HepG2 (cell line): ENCODE results near the gene CDK8. TPM values are rescaled to one million over a fixed set of nuclear protein-coding genes. Genes with fewer than 3 reads are reported as not detected.

Source experiments
- ATAC-seq: fragments of 200-7000 bp; cut with Tn5 transposase; 3 replicates; pipeline ENCODE4 v1.9.1; 2020; ENCODE audit warnings: mild to moderate bottlenecking, moderate library complexity
- BruUV-seq: library from RNA; stranded (reverse); fragments of 400-500 nt; replicated peaks from 2 replicates; lab custom pipeline; 2021; lab: Mats Ljungman, UMichigan
- CTCF ChIA-PET: fragments of 300-600 bp; formaldehyde crosslinking; extraction: SDS; loops from one replicate; lab custom pipeline; 2021; ENCODE audit warnings: low total read pairs, inconsistent platforms, low intra/inter-chr PET ratio; lab: Yijun Ruan, JAX
- POLR2A ChIA-PET: fragments of 350-600 bp; sonication (Branson Sonifier 250); formaldehyde crosslinking; loops from one replicate; lab custom pipeline; 2020; ENCODE audit warnings: antibody characterized with exemption, inconsistent platforms; lab: Yijun Ruan, JAX
- DNase-seq: peaks from one replicate; pipeline ENCODE4 v3.0.0-alpha.2; 2015; ENCODE audit warnings: low spot score
- FAIRE-seq: peaks from 3 replicates; lab custom pipeline; 2011; peaks lifted over from hg19 to GRCh38; lab: Jason Lieb, UNC
- H2AFZ ChIP-seq: one replicate; pipeline ENCODE4 v1.6.1; 2011; ENCODE audit warnings: low read length, inconsistent platforms
- H3K27ac ChIP-seq: fragments of 300-600 bp; 3 replicates; pipeline ENCODE4 v1.8.0; 2011; ENCODE audit warnings: mixed run types, mild to moderate bottlenecking, mixed read lengths, low read length, inconsistent platforms; ENCODE audit not compliant: insufficient read depth; ENCODE audit errors: extremely low read length
- H3K27me3 ChIP-seq, 2 experiments: fragments of 200-600 bp in 1 of 2; 2 replicates in 1 of 2; 3 replicates in 1 of 2; pipeline versions ENCODE4 v1.6.0 to v1.8.0; 2011; ENCODE audit warnings: low read length in 2 of 2, mild to moderate bottlenecking in 2 of 2, moderate library complexity in 2 of 2, inconsistent platforms in 1 of 2; ENCODE audit not compliant: insufficient read depth in 2 of 2, control insufficient read depth in 1 of 2
- H3K36me3 ChIP-seq, 2 experiments: fragments of 200-600 bp in 1 of 2; replicated peaks in 1 of 2; 2 replicates in 1 of 2; 3 replicates in 1 of 2; pipeline versions ENCODE4 v1.5.1 to v1.8.0; 2011; ENCODE audit warnings: low read length in 2 of 2, inconsistent platforms in 1 of 2; ENCODE audit not compliant: insufficient read depth in 2 of 2, control insufficient read depth in 1 of 2
- H3K4me1 ChIP-seq: 2 replicates; pipeline ENCODE4 v1.5.1; 2012; ENCODE audit warnings: low read length, inconsistent platforms; ENCODE audit not compliant: insufficient read depth
- H3K4me2 ChIP-seq: 2 replicates; pipeline ENCODE4 v1.6.0; 2011; ENCODE audit warnings: low read depth, low read length, inconsistent platforms
- H3K4me3 ChIP-seq, 3 experiments: fragments of 200-600 bp in 1 of 3; sonication (generic), shearing (Covaris generic) in 1 of 3; replicated peaks in 1 of 3; 2 replicates each; pipeline ENCODE4 v1.5.1; 2011 to 2016; ENCODE audit warnings: low read length in 3 of 3, inconsistent platforms in 2 of 3, low read depth in 2 of 3, mild to moderate bottlenecking in 2 of 3, control low read depth in 1 of 3, mixed read lengths in 1 of 3; ENCODE audit not compliant: insufficient read depth in 1 of 3
- H3K79me2 ChIP-seq: one replicate; pipeline ENCODE4 v1.6.1; 2011; ENCODE audit warnings: low read length, inconsistent platforms; ENCODE audit not compliant: insufficient read depth
- H3K9ac ChIP-seq: 2 replicates; pipeline ENCODE4 v1.6.0; 2011; ENCODE audit warnings: mild to moderate bottlenecking, low read depth, low read length, inconsistent platforms; ENCODE audit not compliant: insufficient read depth
- H3K9me3 ChIP-seq: 2 replicates; pipeline ENCODE4 v1.5.1; 2012; ENCODE audit warnings: mild to moderate bottlenecking, low read length
- H4K20me1 ChIP-seq: 2 replicates; pipeline ENCODE4 v1.6.0; 2011; ENCODE audit warnings: inconsistent platforms, mild to moderate bottlenecking, low read length, moderate library complexity; ENCODE audit not compliant: insufficient read depth
- AKNA ChIP-seq: sonication (generic); formaldehyde crosslinking; IDR thresholded peaks from 2 replicates; pipeline ENCODE4 v1.4.0; 2020; ENCODE audit warnings: missing genetic modification reagents, borderline replicate concordance
- RORA ChIP-seq: sonication (generic); formaldehyde crosslinking; IDR thresholded peaks from 2 replicates; pipeline ENCODE4 v1.5.0; 2020; ENCODE audit warnings: mild to moderate bottlenecking, missing genetic modification reagents, moderate library complexity
- SNAI1 ChIP-seq: sonication (generic); formaldehyde crosslinking; IDR thresholded peaks from 2 replicates; pipeline ENCODE4 v1.5.0; 2020; ENCODE audit warnings: mild to moderate bottlenecking, missing genetic modification reagents, borderline replicate concordance
- ZBTB42 ChIP-seq: sonication (generic); formaldehyde crosslinking; IDR thresholded peaks from 2 replicates; pipeline ENCODE4 v1.5.0; 2020; ENCODE audit warnings: mild to moderate bottlenecking, missing genetic modification reagents
- ZFP36L2 ChIP-seq: sonication (generic); formaldehyde crosslinking; IDR thresholded peaks from 2 replicates; pipeline ENCODE4 v1.4.0; 2020; ENCODE audit warnings: missing genetic modification reagents
- ZNF772 ChIP-seq: sonication (generic); formaldehyde crosslinking; IDR thresholded peaks from 2 replicates; pipeline ENCODE4 v1.5.0; 2020; ENCODE audit warnings: mild to moderate bottlenecking, missing genetic modification reagents
- in situ Hi-C: cut with HindIII; loops from 2 replicates; pipeline ENCODE4 v1.10.0; 2017; ENCODE audit warnings: low pct_unique_long_range_greater_than_20kb; ENCODE audit not compliant: extremely low pct_ligation_motif_present
- intact Hi-C: fragments of 100-400 bp; cut with micrococcal nuclease; formaldehyde crosslinking; loops from one replicate; pipeline ENCODE4 v1.10.0; 2022; ENCODE audit not compliant: unreplicated experiment
- polyA plus RNA-seq, 8 experiments: library from polyadenylated mRNA; depleted of rRNA in 3 of 8; stranded (reverse) in 7 of 8; unstranded in 1 of 8; fragments of >200 nt; fragmentation: Illumina TruSeq in 4 of 8; extraction: Trizol in 4 of 8; gene quantifications; 2 replicates each; pipeline versions ENCODE4 v1.2.1 to v1.2.3, GENCODE V29; 2011 to 2016; ENCODE audit warnings: low read depth in 4 of 8, missing spikeins in 1 of 8, mixed read lengths in 1 of 8; ENCODE audit not compliant: insufficient read depth in 1 of 8
- total RNA-seq, 5 experiments: library from RNA; depleted of rRNA; stranded (reverse); fragments of >200 nt; fragmentation: Illumina TruSeq; extraction: Trizol; gene quantifications; 2 replicates each; pipeline ENCODE4 v1.2.3, GENCODE V29; 2016; ENCODE audit warnings: low read depth in 1 of 5

Gene CDK8
- total and polyA plus RNA-seq, 2 of the 13 experiments (the other 11 are each of a cell fraction or from before 2014, with no cell fraction given): 15.8 to 16.4 TPM

- no peaks in the 10 kb centered on the region; a peak in 1 of 5 replicates for H3K36me3 ChIP-seq
- no peaks in the 10 kb centered on the region for H3K79me2 ChIP-seq
- FAIRE-seq: no peak
- no peaks in the 10 kb centered on the region for H4K20me1 ChIP-seq
- no peak overlapping the region for H3K9ac ChIP-seq
- no peaks in the 10 kb centered on the region for H3K9me3 ChIP-seq
- no TSS peak for BruUV-seq
- no peak overlapping the region for H2AFZ ChIP-seq
- H3K4me3 ChIP-seq: no peak overlapping the region
- H3K4me2 ChIP-seq: no peak overlapping the region
- ATAC-seq: no peak
- no peak overlapping the region for H3K27ac ChIP-seq
- in situ Hi-C loops (no loop called here), intact Hi-C loops (no loop called here)
- CTCF ChIA-PET: no interaction called here
- POLR2A ChIA-PET: no interaction called here
- H3K27me3 ChIP-seq: no peaks in the 10 kb centered on the region
- DNase-seq: no peak
- TF ChIP-seq SNAI1 (CRISPR knock-in tag) (no peak), ZNF772 (CRISPR knock-in tag) (no peak), RORA (CRISPR knock-in tag) (no peak), ZFP36L2 (CRISPR knock-in tag) (no peak), ZBTB42 (no peak), AKNA (CRISPR knock-in tag) (no peak)
- peaks cover 3% of the 10 kb centered on the region for H3K4me1 ChIP-seq
Measured at GRCh38 chr13:26343816-26344215, 89.9 kb downstream of the CDK8 start.
